ENCODE measurements around the gene GAR1. TPM values are rescaled to one million over a fixed set of nuclear protein-coding genes. Genes with fewer than 3 reads are reported as not detected.

The GAR1 gene
- total RNA-seq, 1 experiment from 2014 or later, result 40.6 TPM

Other genes starting within 250 kb of the GAR1 start
- 18.1 TPM for gene CASP6, start 112.3 kb upstream of the GAR1 start, total RNA-seq (2021; ENCODE audit: unreplicated experiment)
- 37.9 TPM for gene PLA2G12A, start 85.7 kb upstream of the GAR1 start, total RNA-seq (2021; ENCODE audit: unreplicated experiment)
- gene CFI, start 13.8 kb upstream of the GAR1 start, total RNA-seq (2021; ENCODE audit: unreplicated experiment), result 0.84 TPM
- gene RRH, start 12.2 kb downstream of the GAR1 start, total RNA-seq (2021; ENCODE audit: unreplicated experiment), result 0.42 TPM
- 0.47 TPM for gene LRIT3, start 32.3 kb downstream of the GAR1 start, total RNA-seq (2021; ENCODE audit: unreplicated experiment)
- gene EGF, start 97.1 kb downstream of the GAR1 start, total RNA-seq (2021; ENCODE audit: unreplicated experiment), result 0.57 TPM

Data from HCT116 (cell line).